Endothelial cell of umbilical vein (primary cell): ENCODE results near the gene DMXL1.

ENCODE experiments used
- GATA2 ChIP-seq: IDR thresholded peaks from 2 replicates; pipeline ENCODE4 v1.7.0; 2011; ENCODE audit warnings: low read depth, mild to moderate bottlenecking, moderate library complexity, mixed read lengths, low read length; ENCODE audit not compliant: insufficient read length, insufficient read depth
- POLR2A ChIP-seq: IDR thresholded peaks from 2 replicates; pipeline ENCODE4 v1.6.1; 2012; ENCODE audit warnings: low read depth, mild to moderate bottlenecking, control low read depth, low read length
- POLR2AphosphoS5 ChIP-seq: IDR thresholded peaks from 2 replicates; pipeline ENCODE4 v1.6.1; 2012; ENCODE audit warnings: low read depth, mild to moderate bottlenecking, control low read depth, low read length, moderate library complexity; ENCODE audit not compliant: insufficient read depth
- TF ChIP-seq, protein P1 (sequence below): IDR thresholded peaks from 2 replicates; pipeline ENCODE4 v1.6.1; 2011; ENCODE audit not compliant: insufficient read depth, insufficient read length
- TF ChIP-seq, protein P2 (sequence below), 2 donors: IDR thresholded peaks; 1 replicate in 1 of 2; 2 replicates in 1 of 2; pipeline ENCODE4 v1.5.1; 2011; ENCODE audit warnings: low read length in 2 of 2, mild to moderate bottlenecking in 2 of 2, moderate library complexity in 2 of 2, control low read depth in 1 of 2, inconsistent platforms in 1 of 2, low read depth in 1 of 2; ENCODE audit not compliant: insufficient read depth in 1 of 2; ENCODE audit errors: extremely low read depth in 1 of 2

DNA sequence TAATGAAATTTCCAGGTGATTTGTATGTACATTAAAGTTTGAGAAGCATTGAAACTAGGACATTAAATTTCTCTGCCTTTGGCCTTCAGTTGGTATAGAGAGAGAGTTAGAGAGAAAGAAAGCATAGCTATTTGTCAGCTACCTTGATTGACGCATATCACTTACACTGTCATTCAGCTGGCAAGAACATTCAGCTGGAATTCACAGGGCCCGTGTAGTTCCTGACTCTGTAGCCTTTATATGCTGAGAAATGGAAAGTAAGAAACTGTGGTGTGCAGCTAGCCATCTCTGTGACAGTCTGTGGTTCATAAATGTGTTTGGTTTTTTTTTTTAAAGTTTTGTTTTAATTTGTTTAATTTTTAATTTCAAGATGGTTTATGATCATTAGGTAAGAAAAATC is 58.9 kb downstream of the DMXL1 start:
- TF ChIP-seq, protein P1, sequence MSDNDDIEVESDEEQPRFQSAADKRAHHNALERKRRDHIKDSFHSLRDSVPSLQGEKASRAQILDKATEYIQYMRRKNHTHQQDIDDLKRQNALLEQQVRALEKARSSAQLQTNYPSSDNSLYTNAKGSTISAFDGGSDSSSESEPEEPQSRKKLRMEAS: no peak
- TF ChIP-seq, protein P2, sequence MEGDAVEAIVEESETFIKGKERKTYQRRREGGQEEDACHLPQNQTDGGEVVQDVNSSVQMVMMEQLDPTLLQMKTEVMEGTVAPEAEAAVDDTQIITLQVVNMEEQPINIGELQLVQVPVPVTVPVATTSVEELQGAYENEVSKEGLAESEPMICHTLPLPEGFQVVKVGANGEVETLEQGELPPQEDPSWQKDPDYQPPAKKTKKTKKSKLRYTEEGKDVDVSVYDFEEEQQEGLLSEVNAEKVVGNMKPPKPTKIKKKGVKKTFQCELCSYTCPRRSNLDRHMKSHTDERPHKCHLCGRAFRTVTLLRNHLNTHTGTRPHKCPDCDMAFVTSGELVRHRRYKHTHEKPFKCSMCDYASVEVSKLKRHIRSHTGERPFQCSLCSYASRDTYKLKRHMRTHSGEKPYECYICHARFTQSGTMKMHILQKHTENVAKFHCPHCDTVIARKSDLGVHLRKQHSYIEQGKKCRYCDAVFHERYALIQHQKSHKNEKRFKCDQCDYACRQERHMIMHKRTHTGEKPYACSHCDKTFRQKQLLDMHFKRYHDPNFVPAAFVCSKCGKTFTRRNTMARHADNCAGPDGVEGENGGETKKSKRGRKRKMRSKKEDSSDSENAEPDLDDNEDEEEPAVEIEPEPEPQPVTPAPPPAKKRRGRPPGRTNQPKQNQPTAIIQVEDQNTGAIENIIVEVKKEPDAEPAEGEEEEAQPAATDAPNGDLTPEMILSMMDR (IDR thresholded peaks at IDR 0.05; ENCODE audit: extremely low read depth in 1 of 2, insufficient read depth in 1 of 2, low read depth in 1 of 2, low read length in 2 of 2): no peak
- TF ChIP-seq GATA2: no peak
- TF ChIP-seq POLR2AphosphoS5: no peak
- no peak for TF ChIP-seq POLR2A
